HepG2 (cell line): ENCODE measurements around the gene OTOP3. TPM values are rescaled to one million over a fixed set of nuclear protein-coding genes. Genes with fewer than 3 reads are reported as not detected.
A peak's percentile ranks its signal among the peaks of the same experiment; 100 is the strongest.

Experiments
- CEBPG ChIP-seq: IDR thresholded peaks from 2 replicates; pipeline ENCODE4 v1.6.1; 2016
- CHD2 ChIP-seq: IDR thresholded peaks from 2 replicates; pipeline ENCODE4 v1.6.1; 2011; ENCODE audit warnings: low read depth, low read length, improper control_type of control experiment
- JUNB ChIP-seq: sonication (generic); formaldehyde crosslinking; IDR thresholded peaks from 2 replicates; pipeline ENCODE4 v1.8.0; 2022; ENCODE audit warnings: missing genetic modification reagents, mild to moderate bottlenecking, borderline replicate concordance
- ZNF354B ChIP-seq: sonication (generic); formaldehyde crosslinking; IDR thresholded peaks from 2 replicates; pipeline ENCODE4 v1.8.0; 2022; ENCODE audit warnings: mild to moderate bottlenecking, missing genetic modification reagents
- polyA plus RNA-seq, 8 experiments: library from polyadenylated mRNA; depleted of rRNA in 3 of 8; stranded (reverse) in 7 of 8; unstranded in 1 of 8; fragments of >200 nt; fragmentation: Illumina TruSeq in 4 of 8; extraction: Trizol in 4 of 8; gene quantifications; 2 replicates each; pipeline versions ENCODE4 v1.2.1 to v1.2.3, GENCODE V29; 2011 to 2016; ENCODE audit warnings: low read depth in 4 of 8, missing spikeins in 1 of 8, mixed read lengths in 1 of 8; ENCODE audit not compliant: insufficient read depth in 1 of 8
- total RNA-seq, 5 experiments: library from RNA; depleted of rRNA; stranded (reverse); fragments of >200 nt; fragmentation: Illumina TruSeq; extraction: Trizol; gene quantifications; 2 replicates each; pipeline ENCODE4 v1.2.3, GENCODE V29; 2016; ENCODE audit warnings: low read depth in 1 of 5
- TF ChIP-seq, protein P1 (sequence below): sonication (generic); formaldehyde crosslinking; IDR thresholded peaks from 2 replicates; pipeline ENCODE4 v1.4.0; 2020; ENCODE audit warnings: mild to moderate bottlenecking, missing genetic modification reagents
- TF ChIP-seq, protein P2 (sequence below): sonication (generic); formaldehyde crosslinking; IDR thresholded peaks from 2 replicates; pipeline ENCODE4 v1.5.0; 2020; ENCODE audit warnings: mild to moderate bottlenecking, missing genetic modification reagents, moderate library complexity
- TF ChIP-seq, protein P3 (sequence below), 2 experiments: sonication (generic) in 1 of 2; formaldehyde crosslinking in 1 of 2; IDR thresholded peaks; 2 replicates each; pipeline versions ENCODE4 v1.6.1 to v1.9.0; 2014 to 2022; ENCODE audit warnings: antibody characterized with exemption in 1 of 2, borderline replicate concordance in 1 of 2, inconsistent platforms in 1 of 2, low read depth in 1 of 2, missing genetic modification reagents in 1 of 2

Gene OTOP3
- total and polyA plus RNA-seq, 2 of the 13 experiments (the other 11 are each of a cell fraction or from before 2014, with no cell fraction given) = not detected

DNA sequence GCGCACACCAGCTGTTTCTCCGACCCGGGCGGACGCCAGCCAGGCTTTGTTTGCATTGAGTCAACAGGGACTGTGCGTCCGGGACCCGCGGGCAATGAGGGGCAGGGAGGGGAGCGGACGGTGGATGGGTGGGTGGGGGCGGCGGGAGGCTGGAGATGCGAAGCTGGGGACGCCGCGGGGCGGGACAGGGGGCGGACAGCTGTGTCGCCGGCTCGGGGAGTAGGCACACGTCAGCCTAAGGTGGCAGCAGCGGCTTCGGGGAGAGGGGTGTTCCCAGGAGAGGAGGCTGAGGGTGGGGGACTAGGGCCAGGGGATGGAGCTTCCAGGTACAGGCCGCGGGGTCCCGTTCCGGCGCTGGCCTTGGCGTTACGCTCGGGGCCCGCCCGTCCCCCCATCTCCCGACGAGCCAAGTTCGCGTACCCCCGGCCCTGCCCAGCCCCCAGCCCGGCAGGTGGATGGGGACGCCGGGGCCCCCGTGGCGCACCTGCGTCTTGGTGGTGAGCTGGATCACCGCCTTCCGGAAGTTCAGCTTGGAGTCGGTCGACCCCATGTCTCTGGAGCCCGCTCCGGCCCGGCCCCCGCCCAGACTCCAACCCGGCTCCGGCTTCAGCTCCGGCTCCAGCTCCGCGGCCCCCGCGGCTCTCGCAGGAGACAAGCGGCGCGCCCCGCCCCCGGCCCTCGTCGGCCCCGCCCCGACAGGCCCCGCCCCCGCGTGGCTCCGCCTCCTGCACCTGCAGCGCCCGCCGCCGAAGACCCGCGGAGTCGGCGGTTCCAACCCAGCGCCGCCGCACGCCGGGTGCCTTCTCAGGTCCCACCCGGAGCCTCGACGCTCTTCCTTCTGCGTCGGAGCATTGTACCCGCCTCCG is 36.6 kb downstream of the OTOP3 start, which contains the start of gene HID1 (continued):
- TF ChIP-seq, protein P1, sequence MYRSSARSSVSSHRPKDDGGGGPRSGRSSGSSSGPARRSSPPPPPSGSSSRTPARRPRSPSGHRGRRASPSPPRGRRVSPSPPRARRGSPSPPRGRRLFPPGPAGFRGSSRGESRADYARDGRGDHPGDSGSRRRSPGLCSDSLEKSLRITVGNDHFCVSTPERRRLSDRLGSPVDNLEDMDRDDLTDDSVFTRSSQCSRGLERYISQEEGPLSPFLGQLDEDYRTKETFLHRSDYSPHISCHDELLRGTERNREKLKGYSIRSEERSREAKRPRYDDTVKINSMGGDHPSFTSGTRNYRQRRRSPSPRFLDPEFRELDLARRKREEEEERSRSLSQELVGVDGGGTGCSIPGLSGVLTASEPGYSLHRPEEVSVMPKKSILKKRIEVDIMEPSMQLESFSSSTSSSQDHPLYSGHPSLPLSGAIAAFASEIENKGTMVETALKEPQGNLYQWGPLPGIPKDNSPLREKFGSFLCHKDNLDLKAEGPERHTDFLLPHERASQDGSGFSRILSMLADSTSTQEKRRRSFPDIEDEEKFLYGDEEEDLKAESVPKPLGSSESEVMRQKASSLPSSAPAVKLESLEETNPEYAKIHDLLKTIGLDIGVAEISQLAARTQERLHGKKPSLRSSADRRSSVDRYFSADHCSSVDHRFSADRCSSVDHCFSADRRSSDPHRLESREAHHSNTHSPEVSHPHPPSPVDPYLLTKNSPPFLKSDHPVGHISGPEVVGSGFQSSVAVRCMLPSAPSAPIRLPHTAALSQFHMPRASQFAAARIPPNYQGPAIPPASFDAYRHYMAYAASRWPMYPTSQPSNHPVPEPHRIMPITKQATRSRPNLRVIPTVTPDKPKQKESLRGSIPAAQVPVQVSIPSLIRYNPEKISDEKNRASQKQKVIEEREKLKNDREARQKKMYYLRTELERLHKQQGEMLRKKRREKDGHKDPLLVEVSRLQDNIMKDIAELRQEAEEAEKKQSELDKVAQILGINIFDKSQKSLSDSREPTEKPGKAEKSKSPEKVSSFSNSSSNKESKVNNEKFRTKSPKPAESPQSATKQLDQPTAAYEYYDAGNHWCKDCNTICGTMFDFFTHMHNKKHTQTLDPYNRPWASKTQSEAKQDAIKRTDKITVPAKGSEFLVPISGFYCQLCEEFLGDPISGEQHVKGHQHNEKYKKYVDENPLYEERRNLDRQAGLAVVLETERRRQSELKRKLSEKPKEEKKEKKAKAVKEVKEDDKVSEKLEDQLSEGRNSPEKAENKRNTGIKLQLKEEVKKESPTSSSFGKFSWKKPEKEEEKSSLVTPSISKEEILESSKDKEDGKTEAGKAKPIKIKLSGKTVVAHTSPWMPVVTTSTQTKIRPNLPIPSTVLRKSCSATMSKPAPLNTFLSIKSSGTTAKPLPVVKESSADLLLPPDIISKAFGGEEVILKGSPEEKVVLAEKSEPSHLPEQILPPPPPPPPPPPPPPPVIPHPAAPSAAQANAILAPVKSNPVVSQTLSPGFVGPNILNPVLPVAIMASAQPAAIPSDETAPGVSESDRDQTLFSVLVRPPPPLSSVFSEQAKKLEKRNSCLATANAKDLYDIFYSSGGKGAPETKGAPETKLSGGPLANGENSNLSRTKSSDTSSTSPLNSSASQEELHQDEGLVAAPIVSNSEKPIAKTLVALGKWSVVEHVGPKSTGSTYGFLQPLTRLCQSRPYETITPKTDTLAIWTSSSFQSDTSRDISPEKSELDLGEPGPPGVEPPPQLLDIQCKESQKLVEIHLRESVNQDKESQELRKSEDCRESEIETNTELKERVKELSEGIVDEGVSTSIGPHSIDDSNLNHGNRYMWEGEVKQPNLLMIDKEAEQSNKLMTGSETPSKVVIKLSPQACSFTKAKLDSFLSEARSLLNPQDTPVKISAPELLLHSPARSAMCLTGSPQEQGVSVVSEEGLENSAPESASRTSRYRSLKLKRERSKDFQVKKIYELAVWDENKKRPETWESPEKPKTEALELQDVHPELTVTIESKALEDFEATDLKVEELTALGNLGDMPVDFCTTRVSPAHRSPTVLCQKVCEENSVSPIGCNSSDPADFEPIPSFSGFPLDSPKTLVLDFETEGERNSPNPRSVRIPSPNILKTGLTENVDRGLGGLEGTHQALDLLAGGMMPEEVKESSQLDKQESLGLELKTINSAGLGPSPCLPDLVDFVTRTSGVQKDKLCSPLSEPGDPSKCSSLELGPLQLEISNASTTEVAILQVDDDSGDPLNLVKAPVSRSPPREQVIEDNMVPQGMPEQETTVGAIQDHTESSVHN (CRISPR knock-in tag) = no peak
- no peak for TF ChIP-seq JUNB
- TF ChIP-seq, protein P2, sequence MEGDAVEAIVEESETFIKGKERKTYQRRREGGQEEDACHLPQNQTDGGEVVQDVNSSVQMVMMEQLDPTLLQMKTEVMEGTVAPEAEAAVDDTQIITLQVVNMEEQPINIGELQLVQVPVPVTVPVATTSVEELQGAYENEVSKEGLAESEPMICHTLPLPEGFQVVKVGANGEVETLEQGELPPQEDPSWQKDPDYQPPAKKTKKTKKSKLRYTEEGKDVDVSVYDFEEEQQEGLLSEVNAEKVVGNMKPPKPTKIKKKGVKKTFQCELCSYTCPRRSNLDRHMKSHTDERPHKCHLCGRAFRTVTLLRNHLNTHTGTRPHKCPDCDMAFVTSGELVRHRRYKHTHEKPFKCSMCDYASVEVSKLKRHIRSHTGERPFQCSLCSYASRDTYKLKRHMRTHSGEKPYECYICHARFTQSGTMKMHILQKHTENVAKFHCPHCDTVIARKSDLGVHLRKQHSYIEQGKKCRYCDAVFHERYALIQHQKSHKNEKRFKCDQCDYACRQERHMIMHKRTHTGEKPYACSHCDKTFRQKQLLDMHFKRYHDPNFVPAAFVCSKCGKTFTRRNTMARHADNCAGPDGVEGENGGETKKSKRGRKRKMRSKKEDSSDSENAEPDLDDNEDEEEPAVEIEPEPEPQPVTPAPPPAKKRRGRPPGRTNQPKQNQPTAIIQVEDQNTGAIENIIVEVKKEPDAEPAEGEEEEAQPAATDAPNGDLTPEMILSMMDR (CRISPR knock-in tag) = 0 out of 2 replicates have a peak, but pooled peaks have one; percentile 17
- TF ChIP-seq, protein P3, sequence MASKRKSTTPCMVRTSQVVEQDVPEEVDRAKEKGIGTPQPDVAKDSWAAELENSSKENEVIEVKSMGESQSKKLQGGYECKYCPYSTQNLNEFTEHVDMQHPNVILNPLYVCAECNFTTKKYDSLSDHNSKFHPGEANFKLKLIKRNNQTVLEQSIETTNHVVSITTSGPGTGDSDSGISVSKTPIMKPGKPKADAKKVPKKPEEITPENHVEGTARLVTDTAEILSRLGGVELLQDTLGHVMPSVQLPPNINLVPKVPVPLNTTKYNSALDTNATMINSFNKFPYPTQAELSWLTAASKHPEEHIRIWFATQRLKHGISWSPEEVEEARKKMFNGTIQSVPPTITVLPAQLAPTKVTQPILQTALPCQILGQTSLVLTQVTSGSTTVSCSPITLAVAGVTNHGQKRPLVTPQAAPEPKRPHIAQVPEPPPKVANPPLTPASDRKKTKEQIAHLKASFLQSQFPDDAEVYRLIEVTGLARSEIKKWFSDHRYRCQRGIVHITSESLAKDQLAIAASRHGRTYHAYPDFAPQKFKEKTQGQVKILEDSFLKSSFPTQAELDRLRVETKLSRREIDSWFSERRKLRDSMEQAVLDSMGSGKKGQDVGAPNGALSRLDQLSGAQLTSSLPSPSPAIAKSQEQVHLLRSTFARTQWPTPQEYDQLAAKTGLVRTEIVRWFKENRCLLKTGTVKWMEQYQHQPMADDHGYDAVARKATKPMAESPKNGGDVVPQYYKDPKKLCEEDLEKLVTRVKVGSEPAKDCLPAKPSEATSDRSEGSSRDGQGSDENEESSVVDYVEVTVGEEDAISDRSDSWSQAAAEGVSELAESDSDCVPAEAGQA (IDR thresholded peaks at IDR 0.05; ENCODE audit: low read depth) = no peak
- TF ChIP-seq, protein P3 (CRISPR knock-in tag; IDR thresholded peaks at IDR 0.05; ENCODE audit: borderline replicate concordance) = peak; percentile 70; the same call in 1 of the 2 replicates
- no peak; the same call in 1 of the 2 replicates for TF ChIP-seq ZNF354B (CRISPR knock-in tag)
- TF ChIP-seq CEBPG (CRISPR knock-in tag) = no peak
- TF ChIP-seq CHD2 = no peak
